GM12874 (cell line): ENCODE data around the gene PI4K2A.

ENCODE experiments used
- TF ChIP-seq, protein P1 (sequence below): IDR thresholded peaks from 2 replicates; pipeline ENCODE4 v1.5.1; 2011; ENCODE audit warnings: low read depth, mild to moderate bottlenecking, control low read depth, low read length, moderate library complexity; ENCODE audit not compliant: insufficient read depth

The PI4K2A gene

DNA sequence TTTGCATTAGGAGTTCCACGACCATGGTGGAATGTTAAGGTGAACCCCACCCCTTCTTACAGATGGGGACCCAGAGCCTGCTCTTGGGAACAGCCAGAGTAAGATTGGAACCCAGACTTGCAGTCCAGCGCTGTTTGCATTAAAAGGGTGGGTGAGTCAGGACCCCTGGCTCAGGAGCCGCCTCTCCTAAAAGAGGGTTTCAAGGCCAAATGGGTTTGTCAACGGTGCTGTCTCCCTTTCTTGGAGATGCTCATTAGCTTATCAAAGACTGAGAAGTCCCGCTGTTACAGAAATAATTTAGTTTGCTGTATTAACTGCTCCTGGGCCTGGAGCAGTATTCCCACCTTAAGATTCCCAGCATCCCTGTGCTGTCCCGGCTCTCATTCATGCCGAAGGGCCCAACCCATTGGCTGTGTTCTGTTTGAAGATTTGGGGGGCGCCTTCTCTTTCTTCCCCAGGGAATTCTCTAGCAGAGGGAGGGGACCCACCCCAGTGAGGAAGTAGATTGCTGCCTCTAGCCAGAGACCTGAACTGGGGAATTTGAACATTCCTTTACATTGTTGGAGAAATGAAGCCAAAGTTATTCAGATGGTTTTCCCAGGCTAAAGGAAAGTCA is 74.9 kb downstream of the PI4K2A start:
- TF ChIP-seq, protein P1, sequence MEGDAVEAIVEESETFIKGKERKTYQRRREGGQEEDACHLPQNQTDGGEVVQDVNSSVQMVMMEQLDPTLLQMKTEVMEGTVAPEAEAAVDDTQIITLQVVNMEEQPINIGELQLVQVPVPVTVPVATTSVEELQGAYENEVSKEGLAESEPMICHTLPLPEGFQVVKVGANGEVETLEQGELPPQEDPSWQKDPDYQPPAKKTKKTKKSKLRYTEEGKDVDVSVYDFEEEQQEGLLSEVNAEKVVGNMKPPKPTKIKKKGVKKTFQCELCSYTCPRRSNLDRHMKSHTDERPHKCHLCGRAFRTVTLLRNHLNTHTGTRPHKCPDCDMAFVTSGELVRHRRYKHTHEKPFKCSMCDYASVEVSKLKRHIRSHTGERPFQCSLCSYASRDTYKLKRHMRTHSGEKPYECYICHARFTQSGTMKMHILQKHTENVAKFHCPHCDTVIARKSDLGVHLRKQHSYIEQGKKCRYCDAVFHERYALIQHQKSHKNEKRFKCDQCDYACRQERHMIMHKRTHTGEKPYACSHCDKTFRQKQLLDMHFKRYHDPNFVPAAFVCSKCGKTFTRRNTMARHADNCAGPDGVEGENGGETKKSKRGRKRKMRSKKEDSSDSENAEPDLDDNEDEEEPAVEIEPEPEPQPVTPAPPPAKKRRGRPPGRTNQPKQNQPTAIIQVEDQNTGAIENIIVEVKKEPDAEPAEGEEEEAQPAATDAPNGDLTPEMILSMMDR = no peak

DNA sequence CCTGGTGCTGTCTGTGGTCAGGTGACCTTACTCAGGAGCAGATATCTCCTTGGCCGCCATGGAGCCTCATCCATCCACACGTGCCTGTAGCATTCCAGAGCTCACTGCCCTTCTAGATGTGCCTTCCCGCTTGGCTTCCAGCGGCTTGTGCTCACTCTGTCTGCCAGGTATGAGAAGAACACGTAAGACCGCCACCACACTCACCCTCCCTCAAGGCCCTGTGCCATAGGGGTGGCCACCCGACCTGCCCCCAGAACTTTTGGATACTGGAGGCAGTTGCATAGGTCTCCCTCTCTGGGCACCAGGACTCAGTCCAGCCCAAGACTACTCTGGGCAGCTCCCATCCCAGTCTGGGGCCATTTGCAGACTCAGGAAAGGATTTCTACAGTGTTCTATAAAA is 77.2 kb downstream of the PI4K2A start:
- TF ChIP-seq, protein P1 = no peak

DNA sequence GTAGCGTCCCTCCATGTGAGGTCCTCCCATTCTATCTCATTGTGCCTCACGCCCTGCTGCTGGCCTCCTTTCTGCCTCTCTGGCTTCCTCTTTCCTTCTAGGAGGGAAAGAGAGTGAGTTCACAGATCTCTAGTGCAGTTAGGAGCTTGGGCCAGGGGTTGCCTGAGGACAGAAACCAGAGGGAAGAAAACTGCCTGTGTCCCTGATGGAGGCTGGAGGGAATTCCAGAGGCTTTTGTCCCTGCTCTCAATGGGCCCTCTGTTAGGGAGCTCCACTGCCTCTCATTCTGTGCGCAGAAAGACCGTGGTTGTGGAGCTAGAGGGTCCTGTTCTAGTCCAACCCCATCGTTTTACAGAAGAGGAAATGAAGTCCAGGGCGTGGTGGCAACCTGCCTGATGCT is 77.7 kb downstream of the PI4K2A start:
- TF ChIP-seq, protein P1 = no peak

DNA sequence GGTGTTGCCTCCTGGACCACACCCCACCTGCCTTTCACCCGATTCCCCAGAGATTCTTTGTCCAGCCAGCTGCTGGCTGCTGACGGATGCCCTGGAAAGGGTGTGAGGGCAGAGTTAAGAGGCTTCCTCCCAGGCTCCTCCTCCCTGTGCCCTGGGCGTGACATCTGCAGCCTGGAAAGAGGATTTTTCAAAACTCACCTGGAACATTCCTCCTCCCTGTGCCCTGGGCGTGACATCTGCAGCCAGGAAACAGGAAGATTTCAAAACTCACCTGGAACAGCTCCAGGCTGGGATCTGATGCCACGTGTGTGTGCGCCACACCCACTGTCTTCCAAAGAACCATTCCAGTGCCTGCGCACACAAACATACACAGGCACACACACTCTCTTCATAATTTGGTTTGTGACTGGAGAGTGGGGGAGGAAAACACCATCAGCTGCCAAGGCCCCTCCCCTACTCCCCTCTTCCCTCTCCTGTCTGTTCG is 78.2 kb downstream of the PI4K2A start:
- TF ChIP-seq, protein P1 = no peak

DNA sequence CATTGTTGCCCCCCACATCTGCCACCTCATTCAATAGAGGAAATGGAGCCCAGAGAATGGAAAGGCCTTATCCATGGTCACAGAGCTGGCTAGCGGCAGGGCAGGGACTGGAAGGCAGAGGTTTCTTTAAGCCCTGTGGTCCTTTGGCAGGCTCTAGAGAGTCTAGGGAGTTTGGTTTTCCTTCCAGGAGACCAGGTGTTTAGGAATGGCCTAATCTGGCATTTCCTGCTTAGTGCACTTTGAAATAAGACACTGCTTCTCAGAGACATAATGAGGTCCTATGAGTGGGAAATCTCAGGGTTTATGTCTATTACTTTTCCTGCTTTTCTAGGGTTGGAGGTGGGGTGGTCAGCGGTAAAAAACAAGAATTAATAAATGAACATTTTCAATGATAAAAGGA is 79.1 kb downstream of the PI4K2A start:
- TF ChIP-seq, protein P1 = no peak

DNA sequence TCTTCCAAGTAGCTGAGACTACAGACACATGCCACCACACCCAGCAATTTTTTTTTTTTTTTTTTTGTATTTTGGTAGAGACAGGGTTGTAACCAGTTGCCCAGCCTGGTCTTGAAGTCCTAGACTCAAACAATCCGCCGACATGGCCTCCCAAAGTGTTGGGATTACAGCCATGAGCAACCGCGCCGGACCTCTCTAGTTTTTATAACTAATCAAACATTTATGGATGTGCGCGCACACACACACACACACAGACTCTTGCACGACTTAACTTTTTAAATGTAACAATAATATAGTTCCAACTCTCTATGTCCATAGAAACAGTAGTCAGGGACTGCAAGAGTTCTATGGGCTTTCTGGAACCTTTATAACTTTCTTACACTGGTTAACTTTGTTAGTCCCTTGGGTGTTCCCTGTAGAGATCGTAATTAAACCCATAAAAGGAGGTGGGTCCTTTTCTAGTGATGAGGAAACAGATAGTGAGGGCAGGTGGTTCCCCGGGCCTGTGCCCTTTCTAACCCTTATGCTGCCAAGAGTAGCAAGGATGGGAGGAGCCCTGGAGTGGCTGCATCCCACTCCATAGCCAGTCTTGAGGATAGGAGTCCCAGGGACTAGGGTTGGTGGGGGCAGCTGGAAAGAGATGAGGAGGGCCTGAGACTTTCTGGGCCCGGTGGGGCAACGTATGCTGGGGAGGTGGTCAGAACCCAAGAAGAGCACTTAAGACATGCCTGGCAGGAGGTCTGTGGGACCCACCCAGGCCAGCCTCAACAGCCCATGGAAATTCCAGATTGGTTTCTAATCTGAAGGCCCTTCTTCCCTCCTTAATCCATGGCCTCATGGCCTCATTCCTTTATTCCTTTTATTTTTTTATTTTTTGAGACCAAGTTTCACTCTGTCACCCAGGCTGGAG is 81.7 kb downstream of the PI4K2A start:
- TF ChIP-seq, protein P1 = no peak

DNA sequence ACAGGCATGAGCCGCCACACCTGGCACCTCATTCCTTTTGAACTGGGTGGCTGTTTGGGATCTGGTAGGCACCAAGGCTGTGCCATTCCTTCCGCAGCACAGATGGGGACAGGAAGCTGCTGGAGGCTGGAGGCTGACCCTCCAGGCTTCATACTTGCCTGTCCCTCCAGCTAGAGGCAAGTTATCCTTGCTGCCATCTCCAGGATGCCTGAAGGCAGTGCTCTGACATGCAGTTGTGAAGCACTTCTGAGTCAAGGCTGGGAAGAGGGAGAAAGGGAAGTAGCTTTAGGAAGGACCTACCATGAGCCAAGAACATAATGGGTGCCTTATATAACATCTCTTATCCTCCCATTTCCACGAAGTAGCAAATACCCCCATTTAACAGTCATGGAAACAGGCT is 82.5 kb downstream of the PI4K2A start:
- TF ChIP-seq, protein P1 = no peak
